HG02981 (cell line): ENCODE results near the gene ZCCHC14.
"Not testable (repeated sequence)": the region's sequence is repeated elsewhere in the genome, so short reads cannot be mapped to it uniquely, and the experiment has no call there.

Experiments
- ATAC-seq: cut with Tn5 transposase; IDR thresholded peaks from one replicate; pipeline ENCODE4 v1.9.1; 2021; ENCODE audit warnings: mild to moderate bottlenecking, moderate library complexity; ENCODE audit not compliant: unreplicated experiment

The ZCCHC14 gene

DNA sequence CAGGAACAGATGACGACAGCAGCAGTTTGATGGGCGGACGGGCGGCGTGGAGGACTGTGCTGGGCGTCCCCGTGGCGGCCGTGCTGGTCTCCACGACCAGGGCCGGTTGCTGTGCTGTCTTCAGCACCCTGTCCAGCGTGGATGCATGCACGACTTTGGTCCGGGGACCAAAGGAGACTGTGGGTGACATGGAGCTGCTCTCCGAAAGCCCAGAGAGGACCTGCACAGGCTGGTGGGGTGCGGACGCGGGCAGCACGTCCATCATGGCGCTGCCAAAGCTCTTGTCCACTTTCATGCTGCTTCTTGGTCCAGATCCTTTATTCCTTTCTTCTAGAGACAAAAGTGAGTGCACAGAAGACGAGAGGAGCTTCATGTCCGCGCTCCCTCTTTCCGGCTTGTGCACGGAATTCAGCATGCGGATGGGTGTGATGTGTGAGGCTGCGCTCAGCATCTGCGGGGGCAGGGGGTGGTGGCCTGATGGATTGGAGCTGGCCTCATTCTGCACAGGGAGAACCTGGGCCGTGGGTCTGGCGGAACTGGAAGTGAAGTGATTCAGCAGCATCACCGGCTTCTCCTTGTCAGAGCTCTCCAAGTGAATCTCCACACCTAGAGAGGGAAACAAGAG is 80.3 kb downstream of the ZCCHC14 start:
- no peak for ATAC-seq

- ATAC-seq = no peak
These were observed 81.2 kb downstream of the ZCCHC14 start for GRCh38 chr16:87411375-87412271.

- no peak for ATAC-seq
These were observed 81.9 kb downstream of the ZCCHC14 start for GRCh38 chr16:87410968-87411367.

- no peak for ATAC-seq
These were observed 82.3 kb downstream of the ZCCHC14 start for GRCh38 chr16:87410530-87410929.

DNA sequence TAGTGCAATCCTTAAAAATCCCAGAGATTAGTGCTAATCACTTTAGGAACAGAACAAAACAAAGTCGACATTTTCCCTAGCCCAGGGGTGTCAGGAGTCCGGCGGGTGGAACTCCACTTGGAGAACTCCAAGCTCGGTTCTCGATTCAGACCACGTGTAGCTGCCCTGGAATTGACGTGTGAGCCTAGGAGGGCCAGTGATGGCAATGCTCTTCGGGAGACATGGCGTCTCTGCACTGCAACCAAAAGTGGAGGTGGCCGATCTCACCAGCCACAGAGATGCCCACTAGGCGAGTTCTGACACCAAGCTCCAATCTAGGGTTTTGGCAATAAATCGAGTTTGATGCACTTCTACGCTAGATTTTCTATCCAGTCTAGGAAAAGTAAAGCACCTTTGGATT is 83.0 kb downstream of the ZCCHC14 start:
- no peak for ATAC-seq

- ATAC-seq = no peak
These were observed 83.7 kb downstream of the ZCCHC14 start for GRCh38 chr16:87409153-87409552.

DNA sequence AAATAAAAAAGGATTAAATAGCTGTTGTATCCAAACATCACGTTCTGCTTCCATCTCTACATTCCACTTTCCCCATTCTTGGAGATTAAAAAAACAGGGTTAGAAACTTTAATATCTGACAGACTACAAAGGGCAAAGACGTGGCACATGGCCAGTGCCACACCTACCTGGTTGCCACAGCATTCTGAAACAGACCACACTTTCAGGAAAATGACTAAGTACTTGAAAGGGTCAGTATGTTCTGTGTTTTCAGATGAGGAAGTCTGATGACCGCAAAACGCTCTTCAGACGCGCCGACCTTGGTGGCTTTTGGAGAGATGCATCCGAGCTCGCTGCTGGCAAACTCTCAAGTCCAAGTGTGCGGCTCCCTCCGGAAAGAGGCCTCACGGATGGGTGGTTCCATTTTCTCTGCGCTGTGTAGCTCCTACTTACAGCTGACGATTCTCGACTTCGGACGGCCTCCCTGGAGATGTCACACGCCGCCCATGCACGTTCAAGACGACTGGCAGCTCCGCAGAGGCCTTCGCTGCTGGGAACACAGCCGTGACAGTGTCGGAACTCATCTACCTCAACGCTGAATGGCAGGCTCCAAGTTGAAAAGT is 85.2 kb downstream of the ZCCHC14 start:
- no peak for ATAC-seq

GRCh38 chr16:87406495-87407088 is 86.2 kb downstream of the ZCCHC14 start:
- no peak for ATAC-seq

- no peak for ATAC-seq
These were observed 87.8 kb downstream of the ZCCHC14 start for GRCh38 chr16:87404764-87405625.

DNA sequence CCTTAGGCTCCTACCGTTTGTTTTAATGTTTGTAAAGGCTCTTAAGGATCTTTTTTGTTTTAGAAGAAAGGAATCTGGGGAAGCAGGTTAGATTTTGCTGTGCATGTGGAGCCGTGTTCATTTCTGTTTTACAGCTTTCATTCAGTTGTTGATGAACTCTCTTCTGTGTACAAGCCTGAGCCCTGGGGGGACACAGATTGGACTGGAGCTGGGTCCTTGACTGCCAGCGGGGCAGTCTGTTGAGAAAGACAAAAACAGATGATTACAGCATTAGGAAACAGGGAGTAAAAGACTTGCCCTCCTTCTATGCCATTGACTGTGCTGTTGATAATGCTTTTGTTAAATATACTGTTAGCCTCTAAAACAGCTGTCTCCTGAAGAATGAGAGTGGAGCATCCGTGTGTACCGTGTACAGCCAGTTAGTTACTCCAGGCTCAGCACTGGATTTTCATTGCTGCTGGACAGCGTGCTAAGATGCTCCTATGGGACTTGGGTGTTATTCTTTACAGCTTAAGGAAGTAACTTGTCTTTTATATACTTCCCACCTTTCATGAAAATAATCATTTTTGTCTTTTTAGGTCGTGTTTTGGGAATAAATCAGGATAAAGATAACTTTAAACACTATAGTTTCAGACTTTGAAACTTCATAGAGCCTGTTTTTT is 97.5 kb downstream of the ZCCHC14 start:
- no peak for ATAC-seq

- no peak for ATAC-seq
These were observed 99.2 kb downstream of the ZCCHC14 start for GRCh38 chr16:87393680-87394055.

DNA sequence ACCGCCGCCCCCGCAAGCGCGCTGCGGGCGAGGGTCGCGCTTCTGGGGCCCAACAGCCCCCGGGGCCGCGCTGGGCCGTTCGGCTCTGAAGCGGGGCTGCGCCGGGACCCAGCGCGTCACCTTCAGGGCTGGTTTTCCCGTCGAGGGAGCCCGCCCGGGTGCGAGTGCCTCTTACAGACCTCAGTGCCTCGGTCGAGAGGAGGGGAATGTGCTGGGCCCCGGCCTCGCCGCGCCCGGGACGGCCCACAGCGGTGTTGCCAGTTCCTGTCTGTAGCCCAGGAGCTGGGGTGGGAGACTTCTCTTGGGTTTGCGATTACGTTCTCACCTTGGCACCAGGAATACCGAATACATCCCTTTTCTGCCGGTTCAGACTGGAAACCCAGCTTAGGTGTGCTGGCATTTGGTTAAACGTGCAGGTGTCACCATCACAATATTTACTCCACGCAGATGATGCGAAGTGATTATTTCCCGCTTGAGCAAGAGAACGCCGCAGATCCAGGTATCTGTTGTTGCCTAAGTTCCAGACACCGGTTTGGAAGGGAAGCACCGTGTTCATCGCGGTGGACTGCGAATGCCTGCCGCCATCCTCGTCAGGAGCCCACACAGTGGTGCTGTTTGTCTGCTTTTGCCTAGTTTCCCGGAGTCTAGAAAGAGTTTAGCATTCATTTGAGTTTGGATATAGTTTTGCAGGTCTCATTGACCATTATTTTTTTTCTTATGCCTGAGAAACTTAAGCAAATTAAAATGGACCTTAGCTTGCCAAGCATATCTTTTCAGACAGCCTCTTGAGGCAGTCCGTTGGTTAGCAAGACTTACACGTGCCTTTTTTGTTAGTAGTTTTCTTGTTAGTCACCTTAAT is 99.8 kb downstream of the ZCCHC14 start:
- ATAC-seq = no peak

- peak; percentile 59 for ATAC-seq
These were observed 100.6 kb downstream of the ZCCHC14 start, which contains the start of gene MAP1LC3B for GRCh38 chr16:87391950-87392820. TSS of gene MAP1LC3B (plus strand) at chr16:87392336. CDS start at chr16:87392428, 92 bp downstream.

GRCh38 chr16:87391324-87391949 is 101.4 kb downstream of the ZCCHC14 start:
- no peak for ATAC-seq

DNA sequence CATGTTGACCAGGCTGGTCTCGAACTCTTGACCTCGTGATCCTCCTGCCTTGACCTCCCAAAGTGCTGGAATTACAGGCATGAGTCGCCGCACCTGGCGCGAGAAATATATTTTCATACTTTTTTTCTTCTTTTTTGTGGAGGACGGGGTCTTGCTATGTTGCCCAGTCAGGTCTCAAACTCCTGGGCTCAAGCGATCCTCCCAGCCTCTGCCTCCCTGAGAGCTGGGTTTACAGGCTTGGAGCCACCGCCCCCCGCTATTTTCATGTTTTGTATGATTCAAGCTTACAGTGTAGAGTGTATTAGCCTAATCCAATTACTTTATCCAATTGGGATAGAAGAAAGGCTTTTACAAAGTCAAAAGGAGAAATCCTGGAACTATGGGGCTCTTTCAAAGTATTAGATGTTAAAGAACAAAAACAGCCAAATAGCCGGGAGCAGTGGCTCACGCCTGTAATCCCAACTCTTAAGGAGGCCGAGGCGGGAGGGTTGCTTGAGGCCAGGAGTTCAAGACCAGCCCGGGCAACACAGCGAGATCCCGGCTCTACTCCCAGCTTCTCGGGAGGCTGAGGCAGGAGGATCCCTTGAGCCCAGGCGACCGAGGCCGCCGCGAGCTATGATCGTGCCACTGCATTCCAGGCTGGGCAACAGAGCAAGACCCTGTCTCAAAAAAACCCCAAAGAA is 102.0 kb downstream of the ZCCHC14 start:
- no peak for ATAC-seq

- ATAC-seq = not testable (repeated sequence)
These were observed 102.9 kb downstream of the ZCCHC14 start for GRCh38 chr16:87389914-87390313.

DNA sequence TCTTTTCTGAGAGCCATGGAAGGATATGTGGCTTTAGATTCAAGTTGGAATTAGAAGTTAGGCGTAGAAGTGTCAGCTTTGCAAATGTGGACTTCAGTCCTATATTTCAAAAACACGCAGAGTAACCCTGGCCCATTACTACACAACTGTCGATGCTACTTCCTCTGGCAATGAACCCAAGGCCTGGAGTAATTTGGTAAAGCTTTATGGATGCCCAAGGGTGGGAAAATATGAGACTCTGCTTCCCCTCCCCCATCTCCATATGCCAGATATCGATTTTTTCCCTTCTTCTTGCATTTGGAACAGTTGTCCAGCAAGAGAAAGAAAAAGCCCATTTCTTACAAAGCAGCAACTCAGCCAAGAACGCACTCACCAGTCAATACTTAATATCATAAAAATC is 103.6 kb downstream of the ZCCHC14 start:
- ATAC-seq = no peak
